Esophagus muscularis mucosa (tissue), 4 donors: ENCODE data around the gene TADA2B. TPM values are rescaled to one million over a fixed set of nuclear protein-coding genes. Genes with fewer than 3 reads are reported as not detected.

ENCODE experiments used
- DNase-seq: peaks from one replicate; pipeline ENCODE4 v3.0.0-alpha.2; 2017; ENCODE audit errors: extremely low spot score
- H3K27ac ChIP-seq, 4 donors: fragments of 200-600 bp; sonication (generic); replicated peaks in 1 of 4; 1 replicate in 3 of 4; 2 replicates in 1 of 4; pipeline ENCODE4 v1.5.1; 2016 to 2019; ENCODE audit warnings: mild to moderate bottlenecking in 1 of 4
- H3K27me3 ChIP-seq, 4 donors: fragments of 200-600 bp; sonication (generic); one replicate each; pipeline versions ENCODE4 v1.5.1 to v1.6.0; 2016 to 2019
- H3K36me3 ChIP-seq, 4 donors: fragments of 200-600 bp; sonication (generic); one replicate each; pipeline ENCODE4 v1.5.1; 2016 to 2019
- H3K4me1 ChIP-seq, 4 donors: fragments of 200-600 bp; sonication (generic); one replicate each; pipeline ENCODE4 v1.5.1; 2016 to 2019
- H3K4me3 ChIP-seq, 4 donors: fragments of 200-600 bp; sonication (generic); 1 replicate in 2 of 4; 2 replicates in 2 of 4; pipeline ENCODE4 v1.5.1; 2016 to 2019; ENCODE audit warnings: mild to moderate bottlenecking in 4 of 4, moderate library complexity in 1 of 4
- H3K9me3 ChIP-seq, 4 donors: fragments of 200-600 bp; sonication (generic); 1 replicate in 3 of 4; 2 replicates in 1 of 4; pipeline ENCODE4 v1.5.1; 2016 to 2019
- CTCF ChIP-seq, 3 experiments: fragments of 200-600 bp in 2 of 3; fragments of 450-650 bp in 1 of 3; sonication (generic) in 2 of 3; IDR thresholded peaks; one replicate each; pipeline ENCODE4 v1.5.1; 2017 to 2019; ENCODE audit warnings: antibody characterized with exemption in 3 of 3, mild to moderate bottlenecking in 2 of 3, moderate library complexity in 1 of 3
- EP300 ChIP-seq: sonication (generic); formaldehyde crosslinking; IDR thresholded peaks from one replicate; pipeline ENCODE4 v1.6.1; 2017; ENCODE audit warnings: antibody characterized with exemption
- POLR2A ChIP-seq: fragments of 450-650 bp; IDR thresholded peaks from one replicate; pipeline ENCODE4 v1.6.1; 2017; ENCODE audit warnings: antibody characterized with exemption, moderate library complexity, mild to moderate bottlenecking, low read depth
- POLR2AphosphoS5 ChIP-seq, 2 donors: sonication (generic); formaldehyde crosslinking; IDR thresholded peaks; one replicate each; pipeline ENCODE4 v1.6.1; 2017; ENCODE audit warnings: antibody characterized with exemption in 2 of 2
- WGBS: methylation state at CpG from one replicate; pipeline ENCODE4 v1.1.5; 2018; 5-methylcytosine and 5-hydroxymethylcytosine counted together
- intact Hi-C: fragments of 100-400 bp; cut with DNase I; formaldehyde crosslinking; loops from one replicate; pipeline ENCODE4 v1.15.1; 2023
- total RNA-seq, 4 donors: library from RNA; depleted of rRNA; stranded (reverse); fragments of >200 nt; gene quantifications; one replicate each; pipeline versions ENCODE4 v1.1.0 to v1.2.1, GENCODE V29; 2016

The TADA2B gene
- total RNA-seq, 4 donors from 2014 or later: 19.9 to 31.7 (median 26.3) TPM

GRCh38 chr4:7041801-7042502 is 1.2 kb upstream of the TADA2B start:
- DNase-seq: no peak
- H3K27me3 ChIP-seq: no peaks in the 10 kb centered on the region
- WGBS: 17% methylated on average over 36 of the region's 42 CpGs
- intact Hi-C loops: loop anchor here (10.0 kb wide), 2 partner anchors 257 to 327 kb away; partner anchors contain the start of genes BLOC1S4 and KIAA0232
- no peak for TF ChIP-seq EP300
- TF ChIP-seq CTCF (IDR thresholded peaks at IDR 0.05): no peak
- no peak for TF ChIP-seq POLR2AphosphoS5 (IDR thresholded peaks at IDR 0.05)
- TF ChIP-seq POLR2A: no peak
- no peaks in the 10 kb centered on the region for H3K9me3 ChIP-seq
- peak overlapping the region; percentile 72 to 100 (median 86) for H3K4me3 ChIP-seq
- peaks cover 34 to 46% (median 42%) of the 10 kb centered on the region in 4 donors for H3K4me1 ChIP-seq
- H3K36me3 ChIP-seq: no peaks in the 10 kb centered on the region
- H3K27ac ChIP-seq: peak overlapping the region; percentile 66 to 90 (median 84)

GRCh38 chr4:7042503-7043283 is 479 bp upstream of the TADA2B start:
- Histone ChIP-seq H3K9me3 (no peaks in the 10 kb centered on the region), H3K36me3 (no peaks in the 10 kb centered on the region), H3K4me1 (peaks cover 41 to 53% (median 49%) of the 10 kb centered on the region in 4 donors), H3K27me3 (no peaks in the 10 kb centered on the region), H3K4me3 (peak overlapping the region; percentile 72 to 100 (median 86)), H3K27ac (peak overlapping the region; percentile 66 to 90 (median 84))
- DNase-seq: peak; percentile 99
- intact Hi-C loops: loop anchor here (10.0 kb wide), 2 partner anchors 258 to 328 kb away; partner anchors contain the start of genes BLOC1S4 and KIAA0232
- TF ChIP-seq POLR2A (no peak), POLR2AphosphoS5 (IDR thresholded peaks at IDR 0.05) (peak; percentile 47 to 77), EP300 (no peak), CTCF (IDR thresholded peaks at IDR 0.05) (peak; percentile 37 to 72 (median 50))
- under 1% methylated on average over 40 of the region's 90 CpGs for WGBS

- WGBS: 25% methylated on average over 29 of the region's 29 CpGs
- peaks cover 41 to 60% (median 54%) of the 10 kb centered on the region in 4 donors for H3K4me1 ChIP-seq
- TF ChIP-seq EP300: no peak
- H3K27me3 ChIP-seq: no peaks in the 10 kb centered on the region
- no peak for DNase-seq
- H3K27ac ChIP-seq: peak overlapping the region; percentile 90 to 94 (median 92)
- no peaks in the 10 kb centered on the region for H3K9me3 ChIP-seq
- peak overlapping the region; percentile 95 to 100 (median 98) for H3K4me3 ChIP-seq
- intact Hi-C loops: loop anchor here (1.0 to 10.0 kb wide), 3 partner anchors 26 to 330 kb away; partner anchors contain the start of genes BLOC1S4 and KIAA0232
- H3K36me3 ChIP-seq: peaks cover 0 to 5% (median 0%) of the 10 kb centered on the region in 4 donors
These were observed 1.2 kb downstream of the TADA2B start for GRCh38 chr4:7044137-7044930.

GRCh38 chr4:7045553-7045952 is 2.4 kb downstream of the TADA2B start:
- no peaks in the 10 kb centered on the region for H3K27me3 ChIP-seq
- H3K36me3 ChIP-seq: peaks cover 0 to 5% (median under 1%) of the 10 kb centered on the region in 4 donors
- H3K9me3 ChIP-seq: no peaks in the 10 kb centered on the region
- peaks cover 52 to 72% (median 65%) of the 10 kb centered on the region in 4 donors for H3K4me1 ChIP-seq
- no peak for DNase-seq
- H3K4me3 ChIP-seq: peak overlapping the region in 2 of 4 donors; percentile 95 to 97
- TF ChIP-seq POLR2AphosphoS5 (IDR thresholded peaks at IDR 0.05): no peak
- TF ChIP-seq POLR2A: no peak
- no peak for TF ChIP-seq EP300
- TF ChIP-seq CTCF (IDR thresholded peaks at IDR 0.05): no peak
- no peak overlapping the region for H3K27ac ChIP-seq
- intact Hi-C loops: loop anchor here (10.0 kb wide), 2 partner anchors 261 to 331 kb away; partner anchors contain the start of genes BLOC1S4 and KIAA0232
- WGBS: 90% methylated on average over 8 of the region's 8 CpGs
